Kidney (tissue), 14 donors: ENCODE measurements around the gene LRP10. TPM values are rescaled to one million over a fixed set of nuclear protein-coding genes. Genes with fewer than 3 reads are reported as not detected.

ENCODE experiments used
- DNase-seq, 5 donors: peaks; one replicate each; pipeline ENCODE4 v3.0.0-alpha.2; 2013 to 2020
- FAIRE-seq: peaks from 2 replicates; lab custom pipeline; 2012; peaks lifted over from hg19 to GRCh38; lab: Jason Lieb, UNC
- H3K27ac ChIP-seq, 2 donors: one replicate each; pipeline ENCODE4 v1.7.0; 2013; ENCODE audit warnings: low read depth in 2 of 2, low read length in 2 of 2, inconsistent platforms in 1 of 2
- H3K27me3 ChIP-seq: one replicate; pipeline ENCODE4 v1.7.1; 2013; ENCODE audit warnings: low read length, inconsistent platforms; ENCODE audit not compliant: control insufficient read depth, insufficient read depth
- H3K36me3 ChIP-seq, 3 donors: one replicate each; pipeline versions ENCODE4 v1.7.0 to v1.7.1; 2013; ENCODE audit warnings: low read length in 3 of 3, control low read depth in 1 of 3, inconsistent platforms in 1 of 3; ENCODE audit not compliant: insufficient read depth in 3 of 3, control insufficient read depth in 2 of 3
- H3K4me1 ChIP-seq, 3 donors: one replicate each; pipeline versions ENCODE4 v1.7.0 to v1.7.1; 2013; ENCODE audit warnings: low read length in 3 of 3, inconsistent platforms in 1 of 3, low read depth in 1 of 3; ENCODE audit not compliant: control insufficient read depth in 2 of 3, insufficient read depth in 2 of 3
- H3K4me3 ChIP-seq, 3 donors: one replicate each; pipeline versions ENCODE4 v1.7.0 to v1.8.1; 2013; ENCODE audit warnings: low read length in 3 of 3, control low read depth in 1 of 3, inconsistent platforms in 1 of 3
- H3K9ac ChIP-seq, 3 donors: one replicate each; pipeline versions ENCODE4 v1.7.0 to v1.7.1; 2013; ENCODE audit warnings: low read length in 3 of 3, control low read depth in 1 of 3, inconsistent platforms in 1 of 3
- H3K9me3 ChIP-seq, 3 donors: one replicate each; pipeline versions ENCODE4 v1.7.0 to v1.7.1; 2013; ENCODE audit warnings: low read length in 3 of 3, control low read depth in 1 of 3, inconsistent platforms in 1 of 3; ENCODE audit not compliant: control insufficient read depth in 2 of 3, insufficient read depth in 1 of 3
- CTCF ChIP-seq: IDR thresholded peaks from 3 replicates; pipeline ENCODE4 v1.5.1; 2012; ENCODE audit warnings: mild to moderate bottlenecking, moderate library complexity, borderline replicate concordance; ENCODE audit not compliant: insufficient read depth; ENCODE audit errors: extremely low read depth
- intact Hi-C: fragments of 100-400 bp; cut with DNase I; formaldehyde crosslinking; loops from one replicate; pipeline ENCODE4 v1.11.1; 2022
- polyA plus RNA-seq: library from polyadenylated mRNA; stranded (reverse); fragments of 350-450 nt; fragmentation: Illumina TruSeq; extraction: RNeasy Lipid Tissue Mini Kit (QIAGEN cat#74804); gene quantifications from one replicate; pipeline ENCODE4 v1.2.3, GENCODE V29; 2014; ENCODE audit warnings: low read depth, low replicate concordance; ENCODE audit not compliant: insufficient read depth
- total RNA-seq: library from RNA; stranded (reverse); fragmentation: NEBNext Ultra II Directional; extraction: Animal tissue kit (Norgen Biotek cat#: 25700); gene quantifications from one replicate; pipeline ENCODE4 v1.2.1, GENCODE V29; 2021
- donor health status: control.
- donor health status: control.
- donor health status: control.
- donor health status: control.
- donor health status: control.
- donor health status: DM: yes; HTN: yes; CAD: no.
- donor health status: Normal renal cell carcinoma (clear cell type).

Gene LRP10
- total and polyA plus RNA-seq, 2 donors from 2014 or later: 74.7 to 207 TPM

GRCh38 chr14:22893706-22894105 lies 22.2 kb downstream of the LRP10 start:
- H3K36me3 ChIP-seq: no peaks in the 10 kb centered on the region
- no peak for DNase-seq
- TF ChIP-seq CTCF: no peak
- no peaks in the 10 kb centered on the region for H3K4me1 ChIP-seq
- intact Hi-C loops: no loop called here
- no peak overlapping the region for H3K27ac ChIP-seq
- no peaks in the 10 kb centered on the region for H3K9me3 ChIP-seq
- H3K9ac ChIP-seq: no peak overlapping the region
- no peak for FAIRE-seq
- no peak overlapping the region for H3K4me3 ChIP-seq
- no peaks in the 10 kb centered on the region for H3K27me3 ChIP-seq

- Histone ChIP-seq H3K9ac (no peak overlapping the region), H3K27me3 (no peaks in the 10 kb centered on the region), H3K36me3 (no peaks in the 10 kb centered on the region), H3K9me3 (no peaks in the 10 kb centered on the region), H3K4me3 (no peak overlapping the region), H3K4me1 (no peaks in the 10 kb centered on the region), H3K27ac (no peak overlapping the region)
- intact Hi-C loops: no loop called here
- no peak for TF ChIP-seq CTCF
- FAIRE-seq: no peak
- DNase-seq: no peak
Measured at GRCh38 chr14:22895402-22895801, 23.9 kb downstream of the LRP10 start.

DNA sequence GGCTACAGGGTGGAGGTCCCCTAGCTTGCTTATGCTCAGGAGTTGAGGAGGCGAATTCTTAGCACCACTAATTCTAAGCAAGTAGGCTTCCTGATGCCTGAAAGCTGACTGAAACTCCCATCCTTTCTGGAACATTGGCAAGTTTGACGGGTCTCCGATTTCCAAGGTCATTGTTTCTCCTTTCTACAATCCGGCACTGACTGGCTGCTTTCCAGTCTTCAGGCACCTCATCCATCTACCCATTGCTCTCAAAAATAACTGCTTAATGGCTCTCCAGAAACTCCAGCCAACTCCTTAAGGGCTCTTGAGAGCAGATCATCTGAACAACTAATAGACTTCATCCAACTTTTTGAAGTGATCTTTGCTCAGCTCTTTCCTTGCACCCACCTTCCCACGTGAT lies 24.8 kb downstream of the LRP10 start:
- no peaks in the 10 kb centered on the region for H3K27me3 ChIP-seq

More for the DNA sequence above, 24.8 kb downstream of the LRP10 start:
- no peak for TF ChIP-seq CTCF
- Histone ChIP-seq H3K9me3 (no peaks in the 10 kb centered on the region), H3K9ac (no peak overlapping the region), H3K4me1 (no peaks in the 10 kb centered on the region), H3K36me3 (peaks cover 4 to 7% (median 7%) of the 10 kb centered on the region in 3 donors), H3K27ac (no peak overlapping the region), H3K4me3 (no peak overlapping the region)
- no peak for DNase-seq
- no peak for FAIRE-seq
- intact Hi-C loops: no loop called here
